C4-2B (cell line): ENCODE measurements around the gene NREP.

Source experiments
- H3K27ac ChIP-seq: fragments of 450-650 bp; 2 replicates; pipeline ENCODE4 v1.5.1; 2017
- CTCF ChIP-seq: fragments of 450-650 bp; conservative IDR thresholded peaks from 2 replicates; pipeline ENCODE4 v1.5.1; 2017; ENCODE audit warnings: mild to moderate bottlenecking
- ZFX ChIP-seq: fragments of 450-650 bp; IDR thresholded peaks from 2 replicates; pipeline ENCODE4 v1.6.1; 2017

Gene NREP

GRCh38 chr5:111765613-111766571 lies 8.9 kb upstream of the NREP start:
- TF ChIP-seq CTCF (no peak), ZFX (no peak)
- no peak overlapping the region for H3K27ac ChIP-seq

- TF ChIP-seq CTCF = no peak; the same call in 1 of the 2 replicates
- TF ChIP-seq ZFX = no peak
- no peak overlapping the region for H3K27ac ChIP-seq
These were observed 7.0 kb upstream of the NREP start for GRCh38 chr5:111764019-111764418.

- no peak overlapping the region for H3K27ac ChIP-seq
These were observed 5.9 kb upstream of the NREP start for GRCh38 chr5:111762895-111763294.

GRCh38 chr5:111758284-111758628 lies 1.3 kb upstream of the NREP start:
- TF ChIP-seq CTCF (no peak), ZFX (no peak; the same call in none of the 2 replicates)

More at GRCh38 chr5:111762895-111763294, 5.9 kb upstream of the NREP start:
- TF ChIP-seq ZFX = no peak
- no peak for TF ChIP-seq CTCF

GRCh38 chr5:111757355-111758283 lies 625 bp upstream of the NREP start:
- TF ChIP-seq ZFX (peak; percentile 85), CTCF (peak; percentile 30)

More at GRCh38 chr5:111758284-111758628, 1.3 kb upstream of the NREP start:
- H3K27ac ChIP-seq = peak overlapping the region; percentile 97

GRCh38 chr5:111755942-111756381 lies 1.0 kb downstream of the NREP start:
- no peak for TF ChIP-seq ZFX
- 0 out of 2 replicates have a peak, but pooled peaks have one; percentile 3 for TF ChIP-seq CTCF
- no peak overlapping the region for H3K27ac ChIP-seq

More at GRCh38 chr5:111757355-111758283, 625 bp upstream of the NREP start:
- H3K27ac ChIP-seq = peak overlapping the region; percentile 97
